DOHH2 (cell line): Measurements from ENCODE around the gene ABTB1.
"Not testable (repeated sequence)": the region's sequence is repeated elsewhere in the genome, so short reads cannot be mapped to it uniquely, and the experiment has no call there.

Experiments
- H3F3A ChIP-seq: fragments of 200-600 bp; sonication (generic), shearing (Covaris generic); 2 replicates; pipeline ENCODE4 v1.6.0; 2016; ENCODE audit warnings: antibody characterized with exemption, mild to moderate bottlenecking; ENCODE audit not compliant: control insufficient read depth, insufficient read depth
- H3K27ac ChIP-seq: fragments of 200-600 bp; sonication (generic); 2 replicates; pipeline ENCODE4 v1.5.1; 2014; ENCODE audit warnings: low read depth, mild to moderate bottlenecking, low read length, moderate library complexity
- H3K27me3 ChIP-seq: fragments of 200-600 bp; sonication (generic); 2 replicates; pipeline ENCODE4 v1.6.1; 2014; ENCODE audit warnings: mild to moderate bottlenecking, low read length, mixed read lengths; ENCODE audit not compliant: control insufficient read depth
- H3K36me3 ChIP-seq: fragments of 200-600 bp; sonication (generic); 2 replicates; pipeline ENCODE4 v1.6.1; 2014; ENCODE audit warnings: mild to moderate bottlenecking, low read length, moderate library complexity, mixed read lengths; ENCODE audit not compliant: control insufficient read depth
- H3K4me1 ChIP-seq: fragments of 200-600 bp; sonication (generic); 2 replicates; pipeline ENCODE4 v1.6.1; 2014; ENCODE audit warnings: mild to moderate bottlenecking, low read length, mixed read lengths; ENCODE audit not compliant: control insufficient read depth
- H3K4me2 ChIP-seq: fragments of 200-600 bp; sonication (generic); 2 replicates; pipeline ENCODE4 v1.6.0; 2014; ENCODE audit warnings: mild to moderate bottlenecking, low read length, moderate library complexity
- H3K4me3 ChIP-seq: fragments of 200-600 bp; sonication (generic); 2 replicates; pipeline ENCODE4 v1.5.1; 2014; ENCODE audit warnings: mild to moderate bottlenecking, low read length, mixed read lengths
- H3K79me2 ChIP-seq: fragments of 200-600 bp; sonication (generic); 2 replicates; pipeline ENCODE4 v1.6.1; 2014; ENCODE audit warnings: mild to moderate bottlenecking, low read length, mixed read lengths; ENCODE audit not compliant: control insufficient read depth
- H3K9me2 ChIP-seq: fragments of 200-600 bp; sonication (generic); replicated peaks from 2 replicates; pipeline ENCODE4 v1.6.1; 2014; ENCODE audit warnings: mild to moderate bottlenecking, low read length, mixed read lengths; ENCODE audit not compliant: control insufficient read depth
- H3K9me3 ChIP-seq: fragments of 200-600 bp; sonication (generic); 2 replicates; pipeline ENCODE4 v1.6.1; 2014; ENCODE audit warnings: antibody characterized with exemption, low read length, mixed read lengths; ENCODE audit not compliant: control insufficient read depth, insufficient read depth
- H4K20me1 ChIP-seq: fragments of 200-600 bp; sonication (generic); 2 replicates; pipeline ENCODE4 v1.6.0; 2014; ENCODE audit warnings: low read depth, mild to moderate bottlenecking, antibody characterized with exemption, low read length, moderate library complexity; ENCODE audit not compliant: control insufficient read depth, insufficient read depth
- EZH2phosphoT487 ChIP-seq: fragments of 200-600 bp; sonication (generic); IDR thresholded peaks from 2 replicates; pipeline ENCODE4 v1.6.1; 2017; ENCODE audit warnings: borderline replicate concordance, mild to moderate bottlenecking, antibody characterized with exemption, low read length, moderate library complexity, mixed read lengths
- TF ChIP-seq, protein P1 (sequence below): fragments of 200-600 bp; sonication (generic); IDR thresholded peaks from one replicate; pipeline ENCODE4 v1.5.1; 2014; ENCODE audit warnings: antibody characterized with exemption, mild to moderate bottlenecking, low read depth, low read length; ENCODE audit not compliant: poor library complexity, severe bottlenecking

ABTB1 gene

DNA sequence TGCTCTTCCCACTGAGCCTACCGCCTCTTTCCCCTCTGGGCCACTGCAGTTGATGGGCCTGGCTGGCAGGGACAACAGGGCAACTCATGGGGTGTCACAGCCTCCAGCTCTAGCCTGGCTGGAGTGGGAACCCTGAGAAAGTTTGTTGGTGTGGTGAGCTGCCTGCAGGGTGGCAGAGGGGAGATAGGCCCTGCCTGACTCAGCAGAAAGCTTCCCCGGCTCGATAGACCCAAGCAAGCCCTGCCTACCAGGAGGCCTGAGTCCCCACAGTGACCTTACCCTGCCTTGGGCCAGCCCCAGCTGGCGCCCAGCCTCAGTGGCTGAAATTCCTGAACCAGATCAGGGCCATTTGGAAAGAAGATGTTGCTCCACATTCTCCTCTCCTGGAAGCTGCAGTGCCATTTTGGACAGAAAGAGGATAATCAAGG, 29.4 kb downstream of the ABTB1 start:
- no peaks in the 10 kb centered on the region for H3K79me2 ChIP-seq
- TF ChIP-seq EZH2phosphoT487, result no peak
- TF ChIP-seq, protein P1, sequence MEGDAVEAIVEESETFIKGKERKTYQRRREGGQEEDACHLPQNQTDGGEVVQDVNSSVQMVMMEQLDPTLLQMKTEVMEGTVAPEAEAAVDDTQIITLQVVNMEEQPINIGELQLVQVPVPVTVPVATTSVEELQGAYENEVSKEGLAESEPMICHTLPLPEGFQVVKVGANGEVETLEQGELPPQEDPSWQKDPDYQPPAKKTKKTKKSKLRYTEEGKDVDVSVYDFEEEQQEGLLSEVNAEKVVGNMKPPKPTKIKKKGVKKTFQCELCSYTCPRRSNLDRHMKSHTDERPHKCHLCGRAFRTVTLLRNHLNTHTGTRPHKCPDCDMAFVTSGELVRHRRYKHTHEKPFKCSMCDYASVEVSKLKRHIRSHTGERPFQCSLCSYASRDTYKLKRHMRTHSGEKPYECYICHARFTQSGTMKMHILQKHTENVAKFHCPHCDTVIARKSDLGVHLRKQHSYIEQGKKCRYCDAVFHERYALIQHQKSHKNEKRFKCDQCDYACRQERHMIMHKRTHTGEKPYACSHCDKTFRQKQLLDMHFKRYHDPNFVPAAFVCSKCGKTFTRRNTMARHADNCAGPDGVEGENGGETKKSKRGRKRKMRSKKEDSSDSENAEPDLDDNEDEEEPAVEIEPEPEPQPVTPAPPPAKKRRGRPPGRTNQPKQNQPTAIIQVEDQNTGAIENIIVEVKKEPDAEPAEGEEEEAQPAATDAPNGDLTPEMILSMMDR, result no peak

DNA sequence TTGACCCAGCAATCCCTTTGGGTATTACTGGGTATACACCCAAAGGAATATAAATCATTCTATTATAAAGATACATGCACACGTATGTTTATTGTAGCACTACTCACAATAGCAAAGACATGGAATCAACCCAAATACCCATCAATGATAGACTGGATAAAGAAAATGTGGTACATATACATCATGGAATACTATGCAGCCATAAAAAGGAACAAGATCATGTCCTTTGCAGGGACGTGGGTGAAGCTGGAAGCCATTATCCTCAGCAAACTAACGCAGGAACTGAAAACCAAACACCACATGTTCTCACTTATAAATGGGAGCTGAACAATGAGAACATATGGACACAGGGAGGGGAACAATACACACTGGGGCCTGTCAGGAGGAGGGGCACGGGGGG, 32.1 kb downstream of the ABTB1 start:
- H3K27me3 ChIP-seq, H3F3A ChIP-seq, H3K9me2 ChIP-seq, H4K20me1 ChIP-seq, H3K9me3 ChIP-seq, H3K36me3 ChIP-seq, H3K4me3 ChIP-seq, H3K79me2 ChIP-seq, H3K4me2 ChIP-seq, H3K27ac ChIP-seq, H3K4me1 ChIP-seq: not testable (repeated sequence)

More for the DNA sequence above, 29.4 kb downstream of the ABTB1 start:
- Histone ChIP-seq H3K9me3 (no peaks in the 10 kb centered on the region), H3F3A (no peaks in the 10 kb centered on the region), H3K4me2 (no peak overlapping the region), H3K27me3 (no peaks in the 10 kb centered on the region), H3K4me3 (no peak overlapping the region), H3K4me1 (peaks cover 8% of the 10 kb centered on the region), H3K36me3 (no peaks in the 10 kb centered on the region), H3K9me2 (no peaks in the 10 kb centered on the region), H4K20me1 (no peaks in the 10 kb centered on the region), H3K27ac (no peak overlapping the region)

DNA sequence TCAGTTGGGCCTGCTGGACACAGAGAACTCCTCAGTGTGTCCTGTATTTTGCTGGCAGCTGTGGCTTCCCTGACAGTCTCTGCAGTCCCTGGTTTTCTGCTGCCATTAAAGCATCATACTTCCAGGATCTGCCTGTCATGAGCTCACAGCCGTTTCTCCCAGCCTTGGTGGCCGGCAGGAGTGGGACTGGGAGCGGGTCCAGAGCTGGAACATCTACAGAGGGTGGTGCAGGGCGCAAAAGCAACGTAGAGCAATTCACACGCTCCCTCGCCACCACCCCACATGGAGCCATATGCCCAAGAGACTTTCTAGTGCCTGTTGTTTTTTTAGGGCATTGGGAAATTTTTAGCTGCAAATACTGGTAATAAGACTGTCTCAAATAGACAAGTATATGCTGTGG, 33.6 kb downstream of the ABTB1 start:
- Histone ChIP-seq H3K79me2 (no peaks in the 10 kb centered on the region), H3K27me3 (no peaks in the 10 kb centered on the region), H3K9me3 (no peaks in the 10 kb centered on the region), H3K4me2 (no peak overlapping the region), H3K4me3 (no peak overlapping the region), H3K36me3 (no peaks in the 10 kb centered on the region), H3K9me2 (no peaks in the 10 kb centered on the region), H3K4me1 (no peaks in the 10 kb centered on the region), H3F3A (no peaks in the 10 kb centered on the region), H4K20me1 (no peaks in the 10 kb centered on the region), H3K27ac (no peak overlapping the region)
- no peak for TF ChIP-seq EZH2phosphoT487
- TF ChIP-seq, protein P1, result no peak

- no peaks in the 10 kb centered on the region for H3K36me3 ChIP-seq
- no peaks in the 10 kb centered on the region for H3K79me2 ChIP-seq
- no peaks in the 10 kb centered on the region for H3K27me3 ChIP-seq
- no peaks in the 10 kb centered on the region for H3K9me3 ChIP-seq
- no peak overlapping the region for H3K27ac ChIP-seq
- TF ChIP-seq, protein P1, result no peak
- no peak for TF ChIP-seq EZH2phosphoT487
- H3K9me2 ChIP-seq, result no peaks in the 10 kb centered on the region
- no peak overlapping the region for H3K4me3 ChIP-seq
- H3K4me1 ChIP-seq, result no peaks in the 10 kb centered on the region
- no peaks in the 10 kb centered on the region for H4K20me1 ChIP-seq
- H3F3A ChIP-seq, result no peaks in the 10 kb centered on the region
- no peak overlapping the region for H3K4me2 ChIP-seq
These were observed 34.1 kb downstream of the ABTB1 start for GRCh38 chr3:127706785-127707351.
